Lung (tissue), 12 donors: ENCODE data around the gene LPXN. TPM values are rescaled to one million over a fixed set of nuclear protein-coding genes. Genes with fewer than 3 reads are reported as not detected.

Source experiments
- ATAC-seq: fragments of 200-7000 bp; cut with Tn5 transposase; one replicate; pipeline ENCODE4 v1.9.1; 2020; ENCODE audit warnings: moderate number of reproducible peaks; ENCODE audit not compliant: insufficient read depth, low FRiP score
- DNase-seq, 3 donors: peaks; one replicate each; pipeline ENCODE4 v3.0.0-alpha.2; 2013 to 2017
- H3K27ac ChIP-seq, 2 donors: one replicate each; pipeline ENCODE4 v1.5.1; 2013; ENCODE audit warnings: mild to moderate bottlenecking in 2 of 2, moderate library complexity in 2 of 2, control low read depth in 1 of 2, inconsistent platforms in 1 of 2, low read depth in 1 of 2, low read length in 1 of 2
- H3K27me3 ChIP-seq, 3 donors: one replicate each; pipeline ENCODE4 v1.5.1; 2013; ENCODE audit warnings: low read length in 2 of 3; ENCODE audit not compliant: control insufficient read depth in 3 of 3, insufficient read depth in 3 of 3
- H3K36me3 ChIP-seq, 4 donors: one replicate each; pipeline ENCODE4 v1.5.1; 2013; ENCODE audit warnings: low read length in 4 of 4, mild to moderate bottlenecking in 1 of 4, moderate library complexity in 1 of 4; ENCODE audit not compliant: control insufficient read depth in 4 of 4, insufficient read depth in 4 of 4
- H3K4me1 ChIP-seq, 5 donors: one replicate each; pipeline ENCODE4 v1.5.1; 2013; ENCODE audit warnings: low read length in 5 of 5, mild to moderate bottlenecking in 2 of 5, moderate library complexity in 1 of 5; ENCODE audit not compliant: control insufficient read depth in 5 of 5, insufficient read depth in 5 of 5
- H3K4me3 ChIP-seq: one replicate; pipeline ENCODE4 v1.5.1; 2013; ENCODE audit warnings: mild to moderate bottlenecking, control low read depth, moderate library complexity
- H3K9ac ChIP-seq, 2 donors: one replicate each; pipeline ENCODE4 v1.5.1; 2013; ENCODE audit warnings: low read length in 2 of 2, control low read depth in 1 of 2; ENCODE audit not compliant: insufficient read depth in 1 of 2
- H3K9me3 ChIP-seq, 4 donors: one replicate each; pipeline ENCODE4 v1.5.1; 2013; ENCODE audit warnings: low read length in 3 of 4, mild to moderate bottlenecking in 1 of 4, moderate library complexity in 1 of 4; ENCODE audit not compliant: control insufficient read depth in 4 of 4, insufficient read depth in 3 of 4
- CTCF ChIP-seq: IDR thresholded peaks from 2 replicates; pipeline ENCODE4 v1.5.1; 2012; ENCODE audit warnings: mild to moderate bottlenecking; ENCODE audit errors: control extremely low read depth, extremely low read depth
- WGBS, 2 donors: extraction: QIAGEN DNeasy Blood & Tissue Kit; methylation state at CpG; one replicate each; pipeline ENCODE4 v1.1.7; 2013; 5-methylcytosine and 5-hydroxymethylcytosine counted together
- polyA plus RNA-seq, 2 donors: library from polyadenylated mRNA; stranded (reverse); fragments of 200-250 nt; gene quantifications; one replicate each; pipeline ENCODE4 v1.2.1, GENCODE V29; 2013
- total RNA-seq, 2 donors: library from RNA; depleted of rRNA in 1 of 2; stranded (reverse); fragments of >200 nt in 1 of 2; gene quantifications; one replicate each; pipeline ENCODE4 v1.2.1, GENCODE V29; 2014 to 2021
- donor health status: control.
- donor health status: control.
- donor health status: Bipolar disorder and iron deficiency.
- donor health status: healthy.
- donor health status: DM: yes; HTN: yes; CAD: no.

Gene LPXN
- total and polyA plus RNA-seq, 4 donors = 9.3 to 35.0 (median 25.9) TPM

- peak; percentile 74 for ATAC-seq
- peaks cover 6 to 26% (median 7%) of the 10 kb centered on the region in 5 donors for H3K4me1 ChIP-seq
These were observed 3.8 kb upstream of the LPXN start for GRCh38 chr11:58579192-58580129.

GRCh38 chr11:58578635-58579191, 3.1 kb upstream of the LPXN start, which contains the start of gene ZFP91:
Gene ZFP91 (plus strand): TSS chr11:58579063. CDS start chr11:58579282, 219 bp downstream.
- Histone ChIP-seq H3K9ac (peak within 1 kb of the TSS; percentile 97 to 99), H3K4me1 (peaks cover 6 to 26% (median 10%) of the 10 kb centered on the region in 5 donors), H3K36me3 (no peaks in the 10 kb centered on the region), H3K27me3 (no peaks in the 10 kb centered on the region), H3K9me3 (no peaks in the 10 kb centered on the region), H3K27ac (peak within 1 kb of the TSS; percentile 100), H3K4me3 (peak within 1 kb of the TSS; percentile 90)
- no peak for TF ChIP-seq CTCF
- DNase-seq = peak; percentile 98 to 99 (median 99)
- WGBS, 2 donors = 0% methylated on average over 29 to 50 of the region's 51 CpGs
- peak; percentile 83 for ATAC-seq

More at GRCh38 chr11:58579192-58580129, 3.8 kb upstream of the LPXN start:
- peak; percentile 41 for TF ChIP-seq CTCF
- H3K36me3 ChIP-seq = no peaks in the 10 kb centered on the region
- peak overlapping the region; percentile 97 to 100 for H3K27ac ChIP-seq
- peak overlapping the region; percentile 90 for H3K4me3 ChIP-seq
- no peaks in the 10 kb centered on the region for H3K27me3 ChIP-seq
- 1% methylated on average over 40 to 78 of the region's 78 CpGs for WGBS, 2 donors
- DNase-seq = peak; percentile 94 to 97 (median 96)
- no peaks in the 10 kb centered on the region for H3K9me3 ChIP-seq
- peak overlapping the region; percentile 63 to 94 for H3K9ac ChIP-seq

GRCh38 chr11:58578136-58578634, 2.5 kb upstream of the LPXN start:
- Histone ChIP-seq H3K27me3 (no peaks in the 10 kb centered on the region), H3K9ac (peak overlapping the region; percentile 97 to 99), H3K4me3 (peak overlapping the region; percentile 83), H3K4me1 (peaks cover 6 to 26% (median 10%) of the 10 kb centered on the region in 5 donors), H3K9me3 (no peaks in the 10 kb centered on the region), H3K36me3 (no peaks in the 10 kb centered on the region), H3K27ac (peak overlapping the region; percentile 97 to 100)
- peak; percentile 97 to 99 (median 99) for DNase-seq
- peak; percentile 71 for ATAC-seq
- WGBS, 2 donors = 0 to 1% methylated on average over 33 of the region's 33 CpGs
- TF ChIP-seq CTCF = no peak
